ENCODE measurements around the gene ADARB1. TPM values are rescaled to one million over a fixed set of nuclear protein-coding genes. Genes with fewer than 3 reads are reported as not detected.

ADARB1 gene
- polyA plus RNA-seq, 1 of the 3 experiments (the other 2 are of a cell fraction), result 7.8 TPM

GRCh38 chr21:45134279-45135076, 60.1 kb downstream of the ADARB1 start:
- Histone ChIP-seq H3K9ac (no peak overlapping the region), H4K20me1 (ENCODE audit: insufficient read depth) (no peaks in the 10 kb centered on the region), H2AFZ (ENCODE audit: low read depth) (no peak overlapping the region), H3K27me3 (ENCODE audit: insufficient read depth) (no peaks in the 10 kb centered on the region), H3F3A (replicated peaks; ENCODE audit: insufficient read depth) (peaks cover 21% of the 10 kb centered on the region), H3K4me2 (no peak overlapping the region), H3K9me3 (no peaks in the 10 kb centered on the region), H3K4me1 (ENCODE audit: control insufficient read depth in 1 of 2, insufficient read depth in 2 of 2, low read depth in 1 of 2, low read length in 1 of 2) (peaks cover 4 to 20% of the 10 kb centered on the region in 2 experiments), H3K4me3 (ENCODE audit: low read depth in 2 of 2, low read length in 1 of 2) (no peak overlapping the region), H3K79me2 (ENCODE audit: insufficient read depth) (no peaks in the 10 kb centered on the region), H3K27ac (ENCODE audit: low read depth in 2 of 2, low read length in 1 of 2) (no peak overlapping the region), H3K9me2 (no peaks in the 10 kb centered on the region), H3K36me3 (replicated peaks in 1 of 2; ENCODE audit: control insufficient read depth in 1 of 2, insufficient read depth in 2 of 2, low read length in 1 of 2) (no peaks in the 10 kb centered on the region)
- ChIA-PET CTCF (interaction anchor here (4.4 to 8.8 kb wide), 2 partner anchors 183 to 202 kb away, joined by 30 to 357 read pairs; no protein-coding TSS in a partner anchor), POLR2A (no interaction called here)
- TF ChIP-seq ELF1 (IDR thresholded peaks at IDR 0.05) (no peak), SMC3 (IDR thresholded peaks at IDR 0.05; ENCODE audit: low read depth, low read length) (no peak), CHD2 (IDR thresholded peaks at IDR 0.05; ENCODE audit: low read length, partially characterized antibody) (no peak), MAX (IDR thresholded peaks at IDR 0.05; ENCODE audit: low read depth) (no peak), NFIC (IDR thresholded peaks at IDR 0.05; ENCODE audit: borderline replicate concordance) (no peak), EZH2phosphoT487 (IDR thresholded peaks at IDR 0.05; ENCODE audit: borderline replicate concordance, low read depth) (no peak), YY1 (IDR thresholded peaks at IDR 0.05; ENCODE audit: low read depth) (no peak), GATA2 (CRISPR knock-in tag; IDR thresholded peaks at IDR 0.05) (no peak), FOXM1 (IDR thresholded peaks at IDR 0.05; ENCODE audit: low read depth) (no peak), POLR2AphosphoS5 (IDR thresholded peaks at IDR 0.05; ENCODE audit: low read depth, low read length) (no peak), TAF1 (IDR thresholded peaks at IDR 0.05; ENCODE audit: borderline replicate concordance, low read depth, low read length) (no peak), RXRA (IDR thresholded peaks at IDR 0.05; ENCODE audit: borderline replicate concordance, low read depth) (no peak), IRF3 (IDR thresholded peaks at IDR 0.05; ENCODE audit: low read depth, low read length) (no peak)
- DNase-seq, result no peak
- 90% methylated on average over 18 of the region's 29 CpGs for WGBS (ENCODE audit: low lambda C conversion rate)

GRCh38 chr21:45135122-45135521, 60.7 kb downstream of the ADARB1 start:
- Histone ChIP-seq H3K27me3 (ENCODE audit: insufficient read depth) (no peaks in the 10 kb centered on the region), H4K20me1 (ENCODE audit: insufficient read depth) (no peaks in the 10 kb centered on the region), H3K9ac (no peak overlapping the region), H3K4me3 (ENCODE audit: low read depth in 2 of 2, low read length in 1 of 2) (no peak overlapping the region), H3K9me3 (no peaks in the 10 kb centered on the region), H3K79me2 (ENCODE audit: insufficient read depth) (no peaks in the 10 kb centered on the region), H3K9me2 (no peaks in the 10 kb centered on the region), H3K4me2 (no peak overlapping the region), H3K36me3 (replicated peaks in 1 of 2; ENCODE audit: control insufficient read depth in 1 of 2, insufficient read depth in 2 of 2, low read length in 1 of 2) (no peaks in the 10 kb centered on the region), H3K4me1 (ENCODE audit: control insufficient read depth in 1 of 2, insufficient read depth in 2 of 2, low read depth in 1 of 2, low read length in 1 of 2) (peaks cover 0 to 13% of the 10 kb centered on the region in 2 experiments; a peak in 3 of 4 replicates), H3K27ac (ENCODE audit: low read depth in 2 of 2, low read length in 1 of 2) (no peak overlapping the region), H2AFZ (ENCODE audit: low read depth) (no peak overlapping the region), H3F3A (replicated peaks; ENCODE audit: insufficient read depth) (peaks cover 15% of the 10 kb centered on the region)
- TF ChIP-seq ELF1 (IDR thresholded peaks at IDR 0.05) (no peak), RAD21 (IDR thresholded peaks at IDR 0.05; ENCODE audit: low read length) (no peak), TEAD4 (IDR thresholded peaks at IDR 0.05; ENCODE audit: borderline replicate concordance, insufficient read depth) (no peak), TAF1 (IDR thresholded peaks at IDR 0.05; ENCODE audit: borderline replicate concordance, low read depth, low read length) (no peak), NRF1 (IDR thresholded peaks at IDR 0.05; ENCODE audit: low read depth, low read length) (no peak), FOXM1 (IDR thresholded peaks at IDR 0.05; ENCODE audit: low read depth) (no peak)
- DNase-seq, result no peak
- WGBS (ENCODE audit: low lambda C conversion rate), result 100% methylated on average over 3 of the region's 3 CpGs
- ChIA-PET POLR2A (no interaction called here), CTCF (interaction anchor here (4.0 to 8.8 kb wide), 5 partner anchors 15 to 297 kb away, joined by 30 to 357 read pairs (median 54); no protein-coding TSS in a partner anchor)
